Stimulated activated CD8-positive, alpha-beta memory T cell treated with anti-CD3 and anti-CD28 coated beads, Interleukin-4, amount 100 ng/mL, for 48 hours (primary cell): ENCODE measurements around the gene ABCC5.
"Not testable (repeated sequence)": the region's sequence is repeated elsewhere in the genome, so short reads cannot be mapped to it uniquely, and the experiment has no call there.

Experiments used
- DNase-seq: peaks from one replicate; pipeline ENCODE4 v3.0.0-alpha.2; 2020

Gene ABCC5

GRCh38 chr3:184017672-184018423 is at the start of gene ABCC5:
Gene ABCC5, minus strand, starts transcription at chr3:184017884. Its CDS starts 3,492 bp downstream, at chr3:184014392.
- peak; percentile 88 for DNase-seq

- DNase-seq, result no peak
These were observed 48.5 kb upstream of the ABCC5 start for GRCh38 chr3:184066211-184066610.

- DNase-seq, result no peak
These were observed 45.0 kb upstream of the ABCC5 start for GRCh38 chr3:184062637-184063036.

GRCh38 chr3:184059424-184059823 is 41.7 kb upstream of the ABCC5 start:
- no peak for DNase-seq

GRCh38 chr3:184058029-184058428 is 40.3 kb upstream of the ABCC5 start:
- DNase-seq, result no peak

GRCh38 chr3:184052767-184053166 is 35.1 kb upstream of the ABCC5 start, which contains the start of gene HTR3C:
Gene HTR3C, plus strand, starts transcription at chr3:184053047. Its CDS starts 34 bp downstream, at chr3:184053081.
- DNase-seq, result no peak

GRCh38 chr3:184050217-184050847 is 32.6 kb upstream of the ABCC5 start:
- no peak for DNase-seq

GRCh38 chr3:184045995-184046394 is 28.3 kb upstream of the ABCC5 start:
- DNase-seq, result no peak

- DNase-seq, result no peak
These were observed 24.9 kb upstream of the ABCC5 start for GRCh38 chr3:184042617-184043016.

- no peak for DNase-seq
These were observed 22.3 kb upstream of the ABCC5 start for GRCh38 chr3:184040010-184040409.

GRCh38 chr3:184039414-184039813 is 21.7 kb upstream of the ABCC5 start:
- DNase-seq, result no peak

GRCh38 chr3:184038307-184038706 is 20.6 kb upstream of the ABCC5 start:
- not testable (repeated sequence) for DNase-seq

GRCh38 chr3:184037816-184038215 is 20.1 kb upstream of the ABCC5 start:
- DNase-seq, result no peak

- no peak for DNase-seq
These were observed 13.6 kb upstream of the ABCC5 start, which contains the start of gene HTR3D for GRCh38 chr3:184031187-184031792. Gene HTR3D, plus strand, starts transcription at chr3:184031742. Its CDS starts 0 bp downstream, at chr3:184031742.

- DNase-seq, result no peak
These were observed 12.9 kb upstream of the ABCC5 start for GRCh38 chr3:184030536-184030935.

GRCh38 chr3:184029443-184029842 is 11.8 kb upstream of the ABCC5 start:
- no peak for DNase-seq

GRCh38 chr3:184028275-184028890 is 10.7 kb upstream of the ABCC5 start:
- not testable (repeated sequence) for DNase-seq

GRCh38 chr3:184025256-184025655 is 7.6 kb upstream of the ABCC5 start:
- DNase-seq, result not testable (repeated sequence)

GRCh38 chr3:184022323-184022722 is 4.6 kb upstream of the ABCC5 start:
- DNase-seq, result no peak

- no peak for DNase-seq
These were observed 815 bp upstream of the ABCC5 start for GRCh38 chr3:184018424-184018973.

- peak; percentile 67 for DNase-seq
These were observed 643 bp downstream of the ABCC5 start for GRCh38 chr3:184016811-184017671.

GRCh38 chr3:184016169-184016570 is 1.5 kb downstream of the ABCC5 start:
- DNase-seq, result no peak
